ENCODE data around the gene ST3GAL5.
"Not testable (repeated sequence)": the region's sequence is repeated elsewhere in the genome, so short reads cannot be mapped to it uniquely, and the experiment has no call there.

ST3GAL5 gene

GRCh38 chr2:85838181-85838580 lies 50.6 kb downstream of the ST3GAL5 start:
- no peak for DNase-seq

- DNase-seq = no peak
These were observed 54.3 kb downstream of the ST3GAL5 start for GRCh38 chr2:85834466-85834865.

- DNase-seq = no peak
These were observed 57.1 kb downstream of the ST3GAL5 start for GRCh38 chr2:85831735-85832134.

GRCh38 chr2:85830645-85831044 lies 58.1 kb downstream of the ST3GAL5 start:
- no peak for DNase-seq

GRCh38 chr2:85829394-85829793 lies 59.4 kb downstream of the ST3GAL5 start:
- not testable (repeated sequence) for DNase-seq

- no peak for DNase-seq
These were observed 60.1 kb downstream of the ST3GAL5 start for GRCh38 chr2:85828725-85829124.

- no peak for DNase-seq
These were observed 60.8 kb downstream of the ST3GAL5 start for GRCh38 chr2:85827879-85828569.

- DNase-seq = peak; percentile 68
These were observed 61.6 kb downstream of the ST3GAL5 start for GRCh38 chr2:85826990-85827878.

GRCh38 chr2:85823951-85824350 lies 64.8 kb downstream of the ST3GAL5 start:
- no peak for DNase-seq

- DNase-seq = no peak
These were observed 66.0 kb downstream of the ST3GAL5 start for GRCh38 chr2:85822766-85823165.

- DNase-seq = no peak
These were observed 68.8 kb downstream of the ST3GAL5 start for GRCh38 chr2:85819811-85820510.

GRCh38 chr2:85814802-85815550 lies 73.8 kb downstream of the ST3GAL5 start:
- DNase-seq = no peak

GRCh38 chr2:85813982-85814801 lies 74.6 kb downstream of the ST3GAL5 start:
- DNase-seq = peak; percentile 73

- no peak for DNase-seq
These were observed 75.4 kb downstream of the ST3GAL5 start for GRCh38 chr2:85813211-85813981.

GRCh38 chr2:85812094-85812735 lies 76.6 kb downstream of the ST3GAL5 start:
- DNase-seq = no peak

- no peak for DNase-seq
These were observed 77.4 kb downstream of the ST3GAL5 start for GRCh38 chr2:85811180-85812093.

- no peak for DNase-seq
These were observed 78.2 kb downstream of the ST3GAL5 start for GRCh38 chr2:85810371-85811179.

GRCh38 chr2:85807756-85808155 lies 81.0 kb downstream of the ST3GAL5 start:
- no peak for DNase-seq

All from right kidney (tissue), 1 donor.